Neural cell (in vitro differentiated cells): Measurements from ENCODE around the gene GFRA1. TPM values are rescaled to one million over a fixed set of nuclear protein-coding genes. Genes with fewer than 3 reads are reported as not detected.

Experiments used
- H2AFZ ChIP-seq: fragments of 200-600, 300-800 bp; sonication (generic), shearing (Covaris generic); 2 replicates; pipeline ENCODE4 v1.6.0; 2014; ENCODE audit warnings: low read depth, mild to moderate bottlenecking, antibody characterized with exemption, low read length, moderate library complexity
- H3F3A ChIP-seq: fragments of 200-600 bp; shearing (Covaris generic); 2 replicates; pipeline ENCODE4 v1.6.1; 2016; ENCODE audit warnings: mild to moderate bottlenecking, moderate library complexity, mixed read lengths, antibody characterized with exemption, low read length; ENCODE audit not compliant: insufficient read depth, poor library complexity, severe bottlenecking
- H3K27ac ChIP-seq: fragments of 200-600, 300-800 bp; sonication (generic), shearing (Covaris generic); 2 replicates; pipeline ENCODE4 v1.5.1; 2014; ENCODE audit warnings: mild to moderate bottlenecking, low read length, moderate library complexity
- H3K27me3 ChIP-seq: fragments of 300-800, 200-600 bp; sonication (generic), shearing (Covaris generic); 2 replicates; pipeline ENCODE4 v1.6.0; 2014; ENCODE audit warnings: mild to moderate bottlenecking, low read depth, low read length, moderate library complexity; ENCODE audit not compliant: insufficient read depth
- H3K36me3 ChIP-seq: fragments of 300-800, 200-600 bp; sonication (generic), shearing (Covaris generic); 2 replicates; pipeline ENCODE4 v1.5.1; 2014; ENCODE audit warnings: mild to moderate bottlenecking, antibody characterized with exemption, low read length, moderate library complexity; ENCODE audit not compliant: insufficient read depth
- H3K4me2 ChIP-seq: fragments of 300-800, 200-600 bp; sonication (generic), shearing (Covaris generic); 2 replicates; pipeline ENCODE4 v1.6.0; 2014; ENCODE audit warnings: mild to moderate bottlenecking, low read length
- H3K4me3 ChIP-seq: fragments of 300-800, 200-600 bp; sonication (generic), shearing (Covaris generic); 2 replicates; pipeline ENCODE4 v1.5.1; 2014; ENCODE audit warnings: mild to moderate bottlenecking, low read length, moderate library complexity
- H3K79me2 ChIP-seq: fragments of 200-600 bp; shearing (Covaris generic); replicated peaks from 2 replicates; pipeline ENCODE4 v1.6.0; 2014; ENCODE audit warnings: mild to moderate bottlenecking, low read length, moderate library complexity; ENCODE audit not compliant: insufficient read depth
- H3K9ac ChIP-seq: fragments of 300-800, 200-600 bp; sonication (generic), shearing (Covaris generic); 2 replicates; pipeline ENCODE4 v1.6.1; 2016; ENCODE audit warnings: mild to moderate bottlenecking, low read length, mixed read lengths
- H3K9me2 ChIP-seq: fragments of 200-600 bp; shearing (Covaris generic); 2 replicates; pipeline ENCODE4 v1.6.1; 2016; ENCODE audit warnings: mild to moderate bottlenecking, low read length, mixed read lengths; ENCODE audit not compliant: insufficient read depth
- H3K9me3 ChIP-seq: fragments of 200-600, 300-800 bp; sonication (generic), shearing (Covaris generic); 2 replicates; pipeline ENCODE4 v1.6.1; 2016; ENCODE audit warnings: mild to moderate bottlenecking, mixed run types, low read length, moderate library complexity, mixed read lengths
- H4K20me1 ChIP-seq: fragments of 200-600 bp; shearing (Covaris generic); 2 replicates; pipeline ENCODE4 v1.6.1; 2016; ENCODE audit warnings: mild to moderate bottlenecking, mixed run types; ENCODE audit not compliant: insufficient read depth
- EP300 ChIP-seq: fragments of 450-650 bp; conservative IDR thresholded peaks from 2 replicates; pipeline ENCODE4 v1.6.1; 2014; ENCODE audit warnings: antibody characterized with exemption, mild to moderate bottlenecking, moderate library complexity; ENCODE audit not compliant: poor library complexity, severe bottlenecking
- EZH2 ChIP-seq: fragments of 200-600, 300-800 bp; shearing (Covaris generic), sonication (generic); IDR thresholded peaks from 2 replicates; pipeline ENCODE4 v1.6.1; 2014; ENCODE audit warnings: antibody characterized with exemption, low read length, borderline replicate concordance, mild to moderate bottlenecking; ENCODE audit not compliant: insufficient read depth, poor library complexity, severe bottlenecking
- MXI1 ChIP-seq: fragments of 450-650 bp; conservative IDR thresholded peaks from 2 replicates; pipeline ENCODE4 v1.6.1; 2014; ENCODE audit warnings: antibody characterized with exemption, mild to moderate bottlenecking; ENCODE audit not compliant: poor library complexity, severe bottlenecking
- POLR2AphosphoS5 ChIP-seq: IDR thresholded peaks from 2 replicates; pipeline ENCODE4 v1.6.1; 2012
- RAD21 ChIP-seq: fragments of 450-650 bp; conservative IDR thresholded peaks from 2 replicates; pipeline ENCODE4 v1.6.1; 2014; ENCODE audit warnings: antibody characterized with exemption, mild to moderate bottlenecking, moderate library complexity
- SMC3 ChIP-seq: fragments of 450-650 bp; conservative IDR thresholded peaks from 2 replicates; pipeline ENCODE4 v1.6.1; 2014; ENCODE audit warnings: antibody characterized with exemption, mild to moderate bottlenecking, moderate library complexity; ENCODE audit not compliant: poor library complexity
- TAF1 ChIP-seq: IDR thresholded peaks from 2 replicates; pipeline ENCODE4 v1.6.1; 2012; ENCODE audit warnings: low read depth
- polyA plus RNA-seq: library from polyadenylated mRNA; depleted of rRNA; stranded (reverse); fragments of >200 nt; gene quantifications from 2 replicates; pipeline ENCODE4 v1.2.3, GENCODE V29; 2014
- TF ChIP-seq, protein P1 (sequence below): IDR thresholded peaks from 2 replicates; pipeline ENCODE4 v1.6.1; 2012; ENCODE audit warnings: borderline replicate concordance
- TF ChIP-seq, protein P2 (sequence below): fragments of 450-650 bp; IDR thresholded peaks from 2 replicates; pipeline ENCODE4 v1.5.1; 2014; ENCODE audit warnings: antibody characterized with exemption, mild to moderate bottlenecking, moderate library complexity; ENCODE audit not compliant: poor library complexity, severe bottlenecking

The GFRA1 gene
- polyA plus RNA-seq, 1 donor from 2014 or later: 2.3 TPM

DNA sequence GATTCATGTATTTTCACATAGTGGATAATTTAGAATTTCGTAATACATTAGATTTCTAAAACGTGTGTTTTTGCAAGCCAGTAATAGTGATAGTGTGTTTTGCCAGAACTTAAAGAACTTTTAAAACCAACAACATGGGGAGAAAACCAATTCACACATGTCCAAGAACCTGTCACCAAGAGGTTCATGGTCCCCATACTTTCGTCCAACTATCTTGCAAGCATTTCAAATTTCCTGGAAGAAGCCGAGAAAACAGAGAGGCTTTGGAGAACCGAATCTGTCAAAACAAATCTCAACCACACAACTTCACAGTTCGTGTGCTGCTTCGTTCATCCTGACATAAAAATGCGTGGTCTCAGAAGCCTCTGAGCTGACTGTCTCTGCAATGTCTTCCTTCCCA is 31.9 kb downstream of the GFRA1 start:
- Histone ChIP-seq H3K27me3 (no peaks in the 10 kb centered on the region), H3F3A (no peaks in the 10 kb centered on the region), H3K9me3 (no peaks in the 10 kb centered on the region), H2AFZ (no peak overlapping the region), H3K9me2 (no peaks in the 10 kb centered on the region), H3K27ac (no peak overlapping the region), H3K36me3 (no peaks in the 10 kb centered on the region), H3K4me2 (no peak overlapping the region), H3K4me3 (no peak overlapping the region), H3K79me2 (no peaks in the 10 kb centered on the region), H3K9ac (no peak overlapping the region), H4K20me1 (no peaks in the 10 kb centered on the region)
- TF ChIP-seq, protein P1, sequence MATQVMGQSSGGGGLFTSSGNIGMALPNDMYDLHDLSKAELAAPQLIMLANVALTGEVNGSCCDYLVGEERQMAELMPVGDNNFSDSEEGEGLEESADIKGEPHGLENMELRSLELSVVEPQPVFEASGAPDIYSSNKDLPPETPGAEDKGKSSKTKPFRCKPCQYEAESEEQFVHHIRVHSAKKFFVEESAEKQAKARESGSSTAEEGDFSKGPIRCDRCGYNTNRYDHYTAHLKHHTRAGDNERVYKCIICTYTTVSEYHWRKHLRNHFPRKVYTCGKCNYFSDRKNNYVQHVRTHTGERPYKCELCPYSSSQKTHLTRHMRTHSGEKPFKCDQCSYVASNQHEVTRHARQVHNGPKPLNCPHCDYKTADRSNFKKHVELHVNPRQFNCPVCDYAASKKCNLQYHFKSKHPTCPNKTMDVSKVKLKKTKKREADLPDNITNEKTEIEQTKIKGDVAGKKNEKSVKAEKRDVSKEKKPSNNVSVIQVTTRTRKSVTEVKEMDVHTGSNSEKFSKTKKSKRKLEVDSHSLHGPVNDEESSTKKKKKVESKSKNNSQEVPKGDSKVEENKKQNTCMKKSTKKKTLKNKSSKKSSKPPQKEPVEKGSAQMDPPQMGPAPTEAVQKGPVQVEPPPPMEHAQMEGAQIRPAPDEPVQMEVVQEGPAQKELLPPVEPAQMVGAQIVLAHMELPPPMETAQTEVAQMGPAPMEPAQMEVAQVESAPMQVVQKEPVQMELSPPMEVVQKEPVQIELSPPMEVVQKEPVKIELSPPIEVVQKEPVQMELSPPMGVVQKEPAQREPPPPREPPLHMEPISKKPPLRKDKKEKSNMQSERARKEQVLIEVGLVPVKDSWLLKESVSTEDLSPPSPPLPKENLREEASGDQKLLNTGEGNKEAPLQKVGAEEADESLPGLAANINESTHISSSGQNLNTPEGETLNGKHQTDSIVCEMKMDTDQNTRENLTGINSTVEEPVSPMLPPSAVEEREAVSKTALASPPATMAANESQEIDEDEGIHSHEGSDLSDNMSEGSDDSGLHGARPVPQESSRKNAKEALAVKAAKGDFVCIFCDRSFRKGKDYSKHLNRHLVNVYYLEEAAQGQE: no peak
- TF ChIP-seq SMC3: no peak
- TF ChIP-seq EZH2: no peak
- TF ChIP-seq TAF1: no peak
- TF ChIP-seq, protein P2, sequence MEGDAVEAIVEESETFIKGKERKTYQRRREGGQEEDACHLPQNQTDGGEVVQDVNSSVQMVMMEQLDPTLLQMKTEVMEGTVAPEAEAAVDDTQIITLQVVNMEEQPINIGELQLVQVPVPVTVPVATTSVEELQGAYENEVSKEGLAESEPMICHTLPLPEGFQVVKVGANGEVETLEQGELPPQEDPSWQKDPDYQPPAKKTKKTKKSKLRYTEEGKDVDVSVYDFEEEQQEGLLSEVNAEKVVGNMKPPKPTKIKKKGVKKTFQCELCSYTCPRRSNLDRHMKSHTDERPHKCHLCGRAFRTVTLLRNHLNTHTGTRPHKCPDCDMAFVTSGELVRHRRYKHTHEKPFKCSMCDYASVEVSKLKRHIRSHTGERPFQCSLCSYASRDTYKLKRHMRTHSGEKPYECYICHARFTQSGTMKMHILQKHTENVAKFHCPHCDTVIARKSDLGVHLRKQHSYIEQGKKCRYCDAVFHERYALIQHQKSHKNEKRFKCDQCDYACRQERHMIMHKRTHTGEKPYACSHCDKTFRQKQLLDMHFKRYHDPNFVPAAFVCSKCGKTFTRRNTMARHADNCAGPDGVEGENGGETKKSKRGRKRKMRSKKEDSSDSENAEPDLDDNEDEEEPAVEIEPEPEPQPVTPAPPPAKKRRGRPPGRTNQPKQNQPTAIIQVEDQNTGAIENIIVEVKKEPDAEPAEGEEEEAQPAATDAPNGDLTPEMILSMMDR: no peak
- no peak for TF ChIP-seq EP300
- TF ChIP-seq POLR2AphosphoS5: no peak
- no peak for TF ChIP-seq MXI1
- no peak for TF ChIP-seq RAD21

DNA sequence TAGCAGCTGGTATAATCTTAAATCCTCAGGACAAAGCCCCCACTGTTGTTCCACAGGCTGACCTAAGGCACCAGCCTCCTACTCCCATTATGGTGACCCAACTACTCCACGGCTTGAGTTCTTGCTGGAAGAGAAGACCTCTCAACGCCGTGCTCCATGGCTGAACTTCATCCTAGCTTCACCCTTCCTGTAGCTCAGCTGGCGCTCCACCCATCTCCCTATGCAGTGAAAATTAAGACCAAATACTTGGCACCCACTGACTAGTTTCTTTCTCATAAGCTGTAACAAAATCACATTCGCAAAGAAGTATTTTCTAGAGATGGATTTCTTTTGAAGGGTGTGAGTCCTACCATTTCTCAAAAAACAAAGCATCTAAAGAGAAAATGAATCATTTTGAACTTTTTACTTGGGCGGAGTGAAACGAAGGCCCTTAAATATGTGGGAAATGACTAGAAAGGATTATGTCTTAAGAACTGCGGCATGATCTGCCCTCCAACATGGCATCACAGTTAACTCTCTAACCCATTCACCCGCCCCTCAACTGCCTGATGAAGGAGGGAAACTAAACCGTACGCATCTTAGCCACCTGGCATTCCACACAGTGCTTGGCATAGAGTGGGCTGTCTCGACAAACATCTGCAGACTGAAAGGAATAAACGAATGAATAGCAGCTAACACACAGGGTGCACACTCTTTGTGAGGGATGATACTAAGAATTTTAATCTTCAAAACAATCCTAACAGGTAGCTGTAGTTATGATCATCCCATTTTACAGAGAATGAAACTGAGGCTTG is 32.7 kb downstream of the GFRA1 start:
- no peaks in the 10 kb centered on the region for H3K9me2 ChIP-seq
- no peaks in the 10 kb centered on the region for H3K27me3 ChIP-seq
- no peaks in the 10 kb centered on the region for H3K79me2 ChIP-seq
- H3K4me3 ChIP-seq: no peak overlapping the region
- no peaks in the 10 kb centered on the region for H4K20me1 ChIP-seq
- no peak overlapping the region for H3K4me2 ChIP-seq
- no peak overlapping the region for H3K27ac ChIP-seq
- no peaks in the 10 kb centered on the region for H3F3A ChIP-seq
- no peak overlapping the region for H2AFZ ChIP-seq
- H3K36me3 ChIP-seq: no peaks in the 10 kb centered on the region
- TF ChIP-seq MXI1 (no peak), SMC3 (no peak), EP300 (no peak), TAF1 (no peak), EZH2 (no peak), RAD21 (no peak), POLR2AphosphoS5 (no peak)
- TF ChIP-seq, protein P2: no peak
- TF ChIP-seq, protein P1: no peak
- no peak overlapping the region for H3K9ac ChIP-seq
- no peaks in the 10 kb centered on the region for H3K9me3 ChIP-seq
